WERI-Rb-1 (cell line): Measurements from ENCODE around the gene ZNF674.

Experiments used
- DNase-seq: peaks from one replicate; pipeline ENCODE4 v3.0.0-alpha.2; 2020
- H3K27ac ChIP-seq: fragments of 250-450 bp; sonication (Bioruptor Pico); 2 replicates; pipeline ENCODE4 v1.5.1; 2020; ENCODE audit warnings: mild to moderate bottlenecking, moderate library complexity
- H3K27me3 ChIP-seq: fragments of 250-450 bp; sonication (Bioruptor Pico); 2 replicates; pipeline ENCODE4 v1.5.1; 2021; ENCODE audit warnings: mild to moderate bottlenecking, low read depth, moderate library complexity; ENCODE audit not compliant: insufficient read depth, severe bottlenecking
- H3K36me3 ChIP-seq: fragments of 250-450 bp; sonication (Bioruptor Pico); 2 replicates; pipeline ENCODE4 v1.5.1; 2020; ENCODE audit warnings: mild to moderate bottlenecking, moderate library complexity
- H3K4me3 ChIP-seq: 2 replicates; pipeline ENCODE4 v1.5.1; 2011; ENCODE audit warnings: low read depth, mild to moderate bottlenecking, control low read depth, low read length
- H3K9me3 ChIP-seq: fragments of 250-450 bp; sonication (Bioruptor Pico); 2 replicates; pipeline ENCODE4 v1.5.1; 2021; ENCODE audit warnings: mild to moderate bottlenecking, moderate library complexity; ENCODE audit not compliant: severe bottlenecking
- CTCF ChIP-seq: IDR thresholded peaks from 2 replicates; pipeline ENCODE4 v1.5.1; 2011; ENCODE audit warnings: low read depth, mild to moderate bottlenecking, control low read depth, inconsistent platforms, low read length

ZNF674 gene

GRCh38 chrX:46573331-46573891 is 28.2 kb upstream of the ZNF674 start, which contains the start of gene CHST7:
CHST7 (plus strand) TSS chrX:46573765; CDS start chrX:46573932, 167 bp downstream.
- Histone ChIP-seq H3K9me3 (no peaks in the 10 kb centered on the region), H3K4me3 (peak within 1 kb of the TSS; percentile 53), H3K36me3 (no peaks in the 10 kb centered on the region), H3K27me3 (peaks cover 15% of the 10 kb centered on the region), H3K27ac (no peak within 1 kb of the TSS)
- peak; percentile 39; the same call in 1 of the 2 replicates for TF ChIP-seq CTCF
- peak; percentile 65 for DNase-seq

DNA sequence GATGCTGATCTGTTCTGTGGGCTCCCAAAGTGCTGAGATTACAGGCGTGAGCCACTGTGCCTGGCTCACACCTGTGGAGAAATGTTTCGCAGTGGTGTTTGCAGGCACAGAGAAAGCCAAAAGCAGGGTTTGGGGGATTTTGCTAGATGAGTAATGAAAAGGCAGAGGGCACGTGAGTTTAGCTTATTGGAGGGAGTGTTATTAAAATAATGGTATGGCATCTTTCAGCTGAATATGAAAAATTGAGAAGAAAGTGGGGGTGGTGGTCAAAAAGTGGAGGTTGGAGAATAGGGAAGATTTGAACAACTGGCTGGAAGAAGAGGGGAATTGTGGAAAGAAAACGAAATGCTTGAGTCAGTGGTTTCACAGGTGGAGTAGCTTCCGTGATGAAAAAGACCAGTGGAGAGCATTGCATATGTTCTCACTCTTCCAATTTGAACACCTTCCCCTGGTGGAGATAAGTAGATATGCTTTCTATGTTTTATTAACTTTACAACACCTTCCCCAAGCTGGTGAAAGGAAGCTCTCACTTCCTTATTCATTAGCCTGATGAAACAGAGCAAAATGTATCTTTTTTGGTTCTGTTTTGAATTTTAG is 27.2 kb upstream of the ZNF674 start:
- no peak for DNase-seq
- Histone ChIP-seq H3K27ac (no peak overlapping the region), H3K27me3 (peaks cover 15% of the 10 kb centered on the region), H3K4me3 (no peak overlapping the region), H3K9me3 (no peaks in the 10 kb centered on the region), H3K36me3 (no peaks in the 10 kb centered on the region)
- TF ChIP-seq CTCF: no peak

DNA sequence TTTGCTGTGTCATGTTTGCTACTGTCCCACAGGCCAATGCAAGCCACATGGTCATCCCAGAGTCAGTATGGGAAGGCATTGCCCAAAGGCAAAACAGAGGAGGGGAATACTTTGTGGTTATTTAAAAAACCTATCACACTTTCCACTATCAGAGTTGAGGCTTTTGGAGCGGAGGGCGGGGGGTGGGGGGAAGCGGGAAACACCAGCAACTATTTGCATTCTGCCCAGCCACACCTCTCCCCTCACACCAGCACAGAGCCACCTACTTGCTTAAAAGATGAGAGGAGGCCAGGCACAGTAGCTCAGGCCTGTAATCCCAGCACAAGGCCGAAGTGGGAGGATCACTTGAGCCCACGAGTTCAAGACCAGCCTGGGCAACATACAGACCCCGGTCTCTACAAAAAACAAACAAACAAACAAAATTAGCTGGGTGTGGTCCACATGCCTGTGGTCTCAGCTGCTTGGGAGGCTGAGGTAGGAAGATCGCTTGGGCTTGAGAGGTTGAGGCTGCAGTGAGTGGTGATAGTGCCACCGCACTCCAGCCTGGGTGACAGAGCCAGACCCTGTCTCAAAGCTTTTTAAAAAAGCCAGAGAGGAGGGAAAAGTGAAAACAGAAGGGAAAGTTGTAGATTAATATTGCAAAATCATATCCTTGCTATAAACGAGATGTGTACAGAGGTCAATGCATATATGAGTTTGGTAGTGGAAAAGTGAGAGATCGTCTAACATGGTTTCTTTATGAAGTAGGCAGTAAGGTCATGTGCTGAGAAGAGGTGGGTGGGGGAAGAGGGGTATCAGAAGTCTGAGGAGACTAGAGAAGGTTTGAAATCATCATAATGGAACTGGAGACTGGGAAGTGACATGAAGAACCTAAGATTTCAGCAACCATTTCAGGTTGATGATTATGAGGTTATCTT is 26.5 kb upstream of the ZNF674 start:
- Histone ChIP-seq H3K27me3 (peaks cover 15% of the 10 kb centered on the region), H3K4me3 (no peak overlapping the region), H3K9me3 (no peaks in the 10 kb centered on the region), H3K36me3 (no peaks in the 10 kb centered on the region), H3K27ac (no peak overlapping the region)
- TF ChIP-seq CTCF: no peak
- DNase-seq: no peak

GRCh38 chrX:46569621-46570020 is 24.4 kb upstream of the ZNF674 start:
- no peak for TF ChIP-seq CTCF
- DNase-seq: no peak

GRCh38 chrX:46567388-46567787 is 22.2 kb upstream of the ZNF674 start:
- no peaks in the 10 kb centered on the region for H3K9me3 ChIP-seq

More at GRCh38 chrX:46569621-46570020, 24.4 kb upstream of the ZNF674 start:
- H3K9me3 ChIP-seq: no peaks in the 10 kb centered on the region
- H3K4me3 ChIP-seq: no peak overlapping the region
- no peaks in the 10 kb centered on the region for H3K36me3 ChIP-seq
- H3K27me3 ChIP-seq: peaks cover 5% of the 10 kb centered on the region
- H3K27ac ChIP-seq: no peak overlapping the region

More at GRCh38 chrX:46567388-46567787, 22.2 kb upstream of the ZNF674 start:
- H3K4me3 ChIP-seq: no peak overlapping the region
- no peak for DNase-seq
- TF ChIP-seq CTCF: no peak
- no peaks in the 10 kb centered on the region for H3K36me3 ChIP-seq
- H3K27ac ChIP-seq: no peak overlapping the region
- H3K27me3 ChIP-seq: no peaks in the 10 kb centered on the region
